NCI-H2227 (cell line): ENCODE measurements around the gene CAMSAP1.

Source experiments
- DNase-seq: peaks from one replicate; lab custom pipeline; 2025; ENCODE audit not compliant: unreplicated experiment; lab: John Stamatoyannopoulos, UW

CAMSAP1 gene

DNA sequence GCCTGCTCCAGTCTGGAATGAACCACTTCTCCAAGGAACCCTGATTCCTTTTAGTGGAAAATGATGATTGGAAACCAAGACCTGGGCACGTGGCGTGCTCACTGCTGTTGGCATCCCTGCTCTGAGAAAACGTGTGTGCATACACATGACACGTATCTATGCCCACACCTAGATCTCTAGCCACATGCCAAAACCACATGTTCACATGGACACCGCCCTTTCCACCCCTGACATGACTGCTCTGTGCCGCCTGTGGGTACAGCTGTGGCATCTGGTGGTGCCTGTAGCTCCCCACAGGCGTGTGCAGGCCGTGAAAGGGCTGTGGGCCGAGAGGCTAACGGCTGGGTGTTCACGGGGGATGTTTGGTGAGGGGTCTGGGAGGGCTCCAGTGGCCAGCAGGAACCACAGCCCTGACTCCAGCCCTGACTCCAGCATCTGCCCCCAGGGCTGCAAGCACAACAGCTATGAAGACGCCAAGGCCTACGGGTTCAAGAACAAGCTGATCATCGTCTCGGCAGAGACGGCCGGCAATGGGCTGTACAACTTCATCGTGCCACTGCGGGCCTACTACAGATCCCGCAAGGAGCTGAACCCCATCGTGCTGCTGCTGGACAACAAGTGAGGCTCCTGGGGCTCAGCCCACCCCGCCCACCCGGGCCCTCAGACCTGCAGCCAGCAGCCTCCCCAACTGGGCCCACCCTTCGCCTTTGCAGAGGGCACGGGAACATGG, 130.3 kb downstream of the CAMSAP1 start:
- DNase-seq = no peak

- DNase-seq = peak; percentile 2
Observed at GRCh38 chr9:135775911-135776310, 131.4 kb downstream of the CAMSAP1 start.

- no peak for DNase-seq
Observed at GRCh38 chr9:135774794-135775525, 132.4 kb downstream of the CAMSAP1 start.

DNA sequence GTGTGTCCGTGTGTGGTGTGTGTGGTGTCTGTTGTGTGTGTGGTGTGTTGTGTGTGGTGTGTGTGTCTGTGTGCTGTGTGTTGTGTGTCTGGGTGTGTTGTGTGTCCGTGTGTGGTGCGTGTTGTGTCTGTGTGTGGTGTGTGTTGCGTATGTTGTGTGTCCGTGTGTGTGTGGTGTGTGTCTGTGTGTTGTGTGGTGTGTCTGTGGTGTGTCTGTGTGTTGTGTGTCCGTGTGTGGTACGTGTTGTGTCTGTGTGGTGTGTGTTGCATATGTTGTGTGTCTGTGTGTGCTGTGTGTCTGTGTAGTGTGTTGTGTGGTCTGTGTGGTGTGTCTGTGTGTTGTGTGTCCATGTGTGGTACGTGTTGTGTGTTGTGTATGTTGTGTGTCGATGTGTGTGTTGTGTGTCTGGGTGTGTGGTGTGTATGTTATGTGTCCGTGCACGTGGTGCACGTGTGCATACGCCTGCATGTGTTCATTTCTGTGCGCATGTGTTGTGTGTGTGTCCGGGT, 133.1 kb downstream of the CAMSAP1 start:
- no peak for DNase-seq

GRCh38 chr9:135773530-135774238, 133.7 kb downstream of the CAMSAP1 start:
- no peak for DNase-seq

DNA sequence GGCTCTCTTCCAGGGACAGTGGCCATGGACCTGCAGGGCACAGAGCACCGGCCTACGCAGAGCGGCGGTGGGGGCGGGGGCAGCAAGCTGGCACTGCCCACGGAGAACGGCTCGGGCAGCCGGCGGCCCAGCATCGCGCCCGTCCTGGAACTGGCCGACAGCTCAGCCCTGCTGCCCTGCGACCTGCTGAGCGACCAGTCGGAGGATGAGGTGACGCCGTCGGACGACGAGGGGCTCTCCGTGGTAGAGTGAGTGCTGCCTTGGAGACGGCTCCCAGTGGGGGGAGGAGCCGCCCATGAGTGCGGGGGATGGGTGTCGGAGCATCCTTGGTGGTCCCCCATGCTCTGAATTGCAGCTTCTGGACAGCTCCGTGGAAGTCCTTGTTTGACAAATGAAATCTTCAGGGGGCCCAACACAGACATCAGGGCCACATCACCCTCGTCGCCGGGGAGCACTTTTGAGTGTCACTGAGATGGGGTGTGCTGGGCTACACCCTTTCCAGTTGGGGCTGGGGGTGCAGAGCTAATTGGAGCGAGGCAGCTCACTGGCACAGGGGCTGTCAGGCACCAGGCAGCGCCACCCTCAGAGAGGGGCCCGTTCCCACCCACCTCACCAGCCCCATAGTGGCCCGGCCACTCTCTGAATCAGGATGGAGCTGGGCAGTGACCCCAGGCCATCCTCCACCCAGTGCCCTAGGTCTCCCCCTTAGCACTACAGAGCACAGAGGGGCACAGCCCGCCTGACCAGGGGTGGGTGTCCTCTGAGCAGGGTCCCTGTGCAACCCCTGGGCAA, 134.4 kb downstream of the CAMSAP1 start:
- no peak for DNase-seq

DNA sequence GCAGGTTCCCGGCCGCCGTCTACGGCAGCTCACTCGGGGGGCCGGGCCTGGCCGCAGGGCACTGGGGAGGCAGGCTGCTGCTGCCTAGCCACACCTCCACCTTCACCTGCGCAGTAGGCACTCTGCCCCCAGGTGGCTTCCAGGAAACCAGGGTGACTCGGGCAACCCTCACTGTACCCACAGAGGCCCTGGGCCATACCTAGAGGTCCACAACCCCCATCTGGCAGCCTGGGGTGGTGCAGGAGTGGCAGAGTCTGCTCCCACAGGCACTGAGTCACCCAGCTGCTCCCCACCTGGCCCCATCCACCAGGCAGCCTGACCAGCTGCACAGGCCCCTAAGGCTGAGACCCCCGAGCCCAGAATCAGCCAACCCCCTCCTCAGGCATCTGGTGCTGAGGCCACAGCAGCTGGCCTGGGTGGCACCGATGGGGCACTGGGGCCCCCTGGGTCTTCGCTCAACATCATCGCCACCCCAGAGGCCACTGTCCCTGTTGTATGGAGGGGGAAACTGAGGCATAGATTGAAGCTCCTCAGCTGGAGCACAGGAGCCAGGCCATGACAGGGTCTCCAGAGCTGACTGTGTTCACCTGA, 135.2 kb downstream of the CAMSAP1 start:
- no peak for DNase-seq

- no peak for DNase-seq
Observed at GRCh38 chr9:135771401-135772051, 135.8 kb downstream of the CAMSAP1 start.

DNA sequence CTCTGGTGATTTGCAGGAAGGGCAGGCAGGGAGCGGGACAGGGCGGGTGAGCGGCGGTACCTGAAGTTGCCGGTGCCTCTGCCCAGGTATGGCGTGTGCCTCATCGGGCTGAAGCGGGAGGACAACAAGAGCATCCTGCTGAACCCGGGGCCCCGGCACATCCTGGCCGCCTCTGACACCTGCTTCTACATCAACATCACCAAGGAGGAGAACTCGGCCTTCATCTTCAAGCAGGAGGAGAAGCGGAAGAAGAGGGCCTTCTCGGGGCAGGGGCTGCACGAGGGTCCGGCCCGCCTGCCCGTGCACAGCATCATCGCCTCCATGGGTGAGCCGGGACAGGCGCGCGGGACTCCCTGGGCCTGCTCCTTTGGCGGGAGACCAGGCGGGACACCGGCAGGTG, 136.6 kb downstream of the CAMSAP1 start:
- no peak for DNase-seq

GRCh38 chr9:135770203-135770535, 137.2 kb downstream of the CAMSAP1 start:
- DNase-seq = no peak

DNA sequence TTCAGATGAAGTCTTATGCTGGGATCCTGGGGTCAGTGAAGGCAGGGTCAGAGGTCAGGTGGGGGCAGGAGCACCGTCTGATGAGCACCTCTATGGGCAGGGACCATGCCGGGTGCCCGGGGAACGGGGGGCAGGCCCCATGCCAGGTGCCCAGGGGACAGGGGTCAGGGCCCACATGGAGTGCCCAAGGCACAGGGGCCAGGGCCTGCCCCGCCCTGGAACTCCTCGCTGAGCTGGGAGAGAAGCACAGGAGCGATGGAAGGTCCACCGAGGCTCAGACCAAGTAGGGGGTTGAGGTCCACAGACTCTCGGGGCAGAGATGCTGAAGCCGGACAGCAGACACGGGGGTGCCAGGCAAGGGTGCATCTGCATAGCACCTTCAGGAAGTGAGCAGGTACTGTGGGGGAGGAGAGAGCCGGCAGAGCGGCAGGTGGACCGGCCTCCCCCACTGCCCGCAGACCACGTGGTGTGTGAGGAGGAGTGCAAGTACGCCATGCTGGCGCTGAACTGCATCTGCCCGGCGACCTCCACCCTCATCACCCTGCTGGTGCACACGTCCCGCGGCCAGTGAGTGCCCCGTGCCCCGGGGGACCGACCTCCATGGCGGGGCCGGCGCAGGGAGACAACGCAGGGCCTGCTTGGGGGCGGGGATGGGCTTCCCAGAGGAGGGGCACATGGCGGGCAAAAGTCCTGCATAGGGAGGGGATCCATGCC, 137.7 kb downstream of the CAMSAP1 start:
- DNase-seq = no peak

- no peak for DNase-seq
Observed at GRCh38 chr9:135768516-135769218, 138.7 kb downstream of the CAMSAP1 start.

DNA sequence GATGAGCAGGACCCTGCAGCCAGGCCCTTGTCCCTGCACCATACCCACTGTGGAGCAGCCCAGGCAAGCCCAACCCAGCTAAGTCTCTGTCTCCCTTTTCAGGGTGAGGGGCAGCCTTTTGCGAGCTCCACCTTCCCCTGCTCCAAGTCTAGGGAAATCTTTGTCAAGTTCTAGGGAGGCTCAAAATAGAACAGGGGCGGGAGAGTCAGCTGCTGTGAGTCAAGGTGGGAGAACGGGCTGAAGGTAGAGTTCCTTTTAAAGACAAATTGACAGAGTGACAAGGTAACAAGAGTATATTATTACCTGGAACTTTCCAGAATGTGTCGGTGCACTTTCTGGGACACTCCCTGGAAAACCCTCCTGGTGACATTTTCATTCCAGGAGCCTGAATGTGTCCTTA, 140.6 kb downstream of the CAMSAP1 start:
- no peak for DNase-seq

DNA sequence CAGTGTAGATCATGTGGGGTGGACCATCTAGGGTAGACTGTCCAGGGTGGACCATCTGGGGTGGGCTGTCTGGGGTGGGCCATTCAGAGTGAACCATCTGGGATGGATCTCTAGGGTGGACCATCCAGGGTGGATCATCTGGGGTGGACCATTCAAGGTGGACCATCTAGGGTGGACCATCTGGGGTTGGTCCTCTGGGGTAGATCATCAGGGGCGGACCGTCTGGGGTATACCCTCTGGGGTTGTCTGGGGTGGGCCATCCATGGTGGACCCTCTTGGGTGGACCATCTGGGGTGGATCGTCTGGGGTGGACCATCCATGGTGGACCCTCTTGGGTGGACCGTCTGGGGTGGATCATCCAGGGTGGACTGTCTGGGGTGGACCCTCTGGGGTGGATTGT, 141.1 kb downstream of the CAMSAP1 start:
- no peak for DNase-seq

- no peak for DNase-seq
Observed at GRCh38 chr9:135765416-135765815, 141.9 kb downstream of the CAMSAP1 start.

GRCh38 chr9:135764731-135765130, 142.6 kb downstream of the CAMSAP1 start:
- DNase-seq = no peak

GRCh38 chr9:135763716-135764446, 143.5 kb downstream of the CAMSAP1 start:
- no peak for DNase-seq

DNA sequence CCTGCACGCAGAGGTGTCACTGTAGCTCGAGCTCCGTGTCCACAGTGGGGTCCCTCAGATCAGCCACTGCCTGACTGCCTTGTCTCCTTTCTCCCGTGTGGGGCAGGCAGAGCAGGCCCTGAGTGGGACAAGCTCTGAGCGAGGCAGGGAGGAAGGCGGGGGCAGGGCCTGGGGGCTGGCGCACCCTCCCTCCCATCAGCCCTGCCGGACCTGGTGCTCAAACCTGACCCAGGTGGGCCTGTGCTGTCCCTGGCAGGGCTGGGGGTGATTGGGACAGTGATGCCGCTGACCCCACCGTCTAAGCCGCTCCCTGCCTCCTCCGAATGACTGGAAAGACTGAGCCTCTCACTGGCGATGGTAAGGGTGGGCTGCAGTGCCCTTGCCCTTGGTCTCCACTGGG, 144.4 kb downstream of the CAMSAP1 start:
- DNase-seq = no peak
